Measurements from ENCODE around the gene POLD3. TPM values are rescaled to one million over a fixed set of nuclear protein-coding genes. Genes with fewer than 3 reads are reported as not detected.
A peak's percentile ranks its signal among the peaks of the same experiment; 100 is the strongest.

Gene POLD3
- total RNA-seq, 3 donors from 2014 or later, result 9.8 to 23.3 (median 16.7) TPM

DNA sequence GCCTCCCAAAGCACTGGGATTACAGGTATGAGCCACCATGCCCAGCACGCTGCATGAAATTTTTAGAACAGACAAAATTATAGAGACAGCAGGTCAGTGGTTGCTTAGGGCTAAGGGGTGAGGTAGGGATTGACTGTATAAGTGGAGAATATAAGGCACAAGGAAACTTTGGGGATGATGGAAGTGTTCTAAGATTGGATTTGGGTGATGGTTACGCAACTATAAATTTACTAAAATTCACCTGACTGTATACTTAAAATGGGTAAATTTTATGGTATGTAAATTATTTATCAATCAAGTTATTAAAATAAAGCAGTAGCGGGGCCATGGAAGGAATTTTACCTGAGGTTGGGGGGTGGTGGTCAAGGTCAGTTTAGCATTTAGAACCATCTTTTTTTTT is 16.4 kb upstream of the POLD3 start:
- no peak overlapping the region for H3K4me3 ChIP-seq
- intact Hi-C loops (cut with DNase I; ENCODE audit: low total_unique reads), result no loop called here
- no peak for TF ChIP-seq POLR2A (IDR thresholded peaks at IDR 0.05)
- TF ChIP-seq POLR2AphosphoS5 (IDR thresholded peaks at IDR 0.05), result no peak
- no peak for TF ChIP-seq CTCF (IDR thresholded peaks at IDR 0.05)

GRCh38 chr11:74577181-74577580 is 15.2 kb upstream of the POLD3 start:
- H3K27ac ChIP-seq, result no peak overlapping the region
- TF ChIP-seq POLR2AphosphoS5 (IDR thresholded peaks at IDR 0.05) (no peak), CTCF (IDR thresholded peaks at IDR 0.05) (no peak)
- H3K4me3 ChIP-seq, result no peak overlapping the region
- intact Hi-C loops (cut with DNase I; ENCODE audit: low total_unique reads), result no loop called here
- H3K27me3 ChIP-seq, result no peaks in the 10 kb centered on the region
- no peaks in the 10 kb centered on the region for H3K36me3 ChIP-seq
- no peak for DNase-seq (ENCODE audit: low spot score in 2 of 2)
- H3K4me1 ChIP-seq, result no peaks in the 10 kb centered on the region
- no peaks in the 10 kb centered on the region for H3K9me3 ChIP-seq

More for the DNA sequence above, 16.4 kb upstream of the POLD3 start:
- DNase-seq (ENCODE audit: low spot score in 2 of 2), result no peak
- Histone ChIP-seq H3K27me3 (no peaks in the 10 kb centered on the region), H3K9me3 (no peaks in the 10 kb centered on the region), H3K27ac (no peak overlapping the region), H3K36me3 (no peaks in the 10 kb centered on the region), H3K4me1 (no peaks in the 10 kb centered on the region)

GRCh38 chr11:74577624-74578396 is 14.6 kb upstream of the POLD3 start:
- intact Hi-C loops (cut with DNase I; ENCODE audit: low total_unique reads), result no loop called here
- no peaks in the 10 kb centered on the region for H3K27me3 ChIP-seq
- H3K27ac ChIP-seq, result no peak overlapping the region
- TF ChIP-seq POLR2A (IDR thresholded peaks at IDR 0.05) (no peak), POLR2AphosphoS5 (IDR thresholded peaks at IDR 0.05) (no peak), CTCF (IDR thresholded peaks at IDR 0.05) (no peak)
- no peaks in the 10 kb centered on the region for H3K4me1 ChIP-seq
- no peaks in the 10 kb centered on the region for H3K36me3 ChIP-seq
- H3K9me3 ChIP-seq, result no peaks in the 10 kb centered on the region
- DNase-seq (ENCODE audit: low spot score in 2 of 2), result no peak
- H3K4me3 ChIP-seq, result no peak overlapping the region

DNA sequence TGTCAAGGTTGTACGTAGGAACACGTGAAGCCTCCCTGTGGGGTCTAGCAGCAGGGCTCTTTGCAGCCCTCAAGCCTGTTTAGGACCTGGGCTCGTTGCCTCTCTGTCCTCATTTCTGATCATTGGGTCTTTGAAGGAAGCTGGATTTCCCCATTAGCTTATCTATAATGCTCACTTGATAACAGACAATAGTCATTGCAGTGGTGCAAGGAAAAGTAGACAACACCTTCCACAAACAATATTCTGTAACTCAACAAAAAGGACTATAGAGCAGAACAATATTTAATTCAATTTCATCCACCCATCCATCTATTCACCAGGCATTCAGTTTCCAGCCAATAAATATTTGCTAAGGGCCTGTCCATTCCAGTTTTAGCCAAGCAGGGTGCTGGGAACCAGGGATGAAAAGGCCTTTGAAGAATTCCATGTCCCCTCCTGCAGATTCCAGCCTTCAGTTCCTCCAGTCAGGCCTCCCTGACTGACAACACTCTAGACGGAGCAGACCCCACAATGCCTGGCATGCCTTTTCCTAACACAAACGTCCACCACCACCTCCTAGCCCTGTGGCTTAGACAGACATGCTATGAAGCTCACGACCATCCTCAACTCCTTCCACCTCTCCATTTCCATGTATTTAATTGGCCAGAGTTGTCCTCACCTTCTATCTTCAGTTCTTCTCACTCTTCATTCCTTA is 12.7 kb upstream of the POLD3 start:
- no peak overlapping the region for H3K27ac ChIP-seq
- no peaks in the 10 kb centered on the region for H3K9me3 ChIP-seq
- H3K27me3 ChIP-seq, result no peaks in the 10 kb centered on the region
- no peak overlapping the region for H3K4me3 ChIP-seq
- H3K4me1 ChIP-seq, result no peaks in the 10 kb centered on the region
- intact Hi-C loops (cut with DNase I; ENCODE audit: low total_unique reads), result no loop called here
- no peak for DNase-seq (ENCODE audit: low spot score in 2 of 2)
- no peaks in the 10 kb centered on the region for H3K36me3 ChIP-seq
- TF ChIP-seq POLR2AphosphoS5 (IDR thresholded peaks at IDR 0.05), result no peak
- TF ChIP-seq POLR2A (IDR thresholded peaks at IDR 0.05), result no peak
- TF ChIP-seq CTCF (IDR thresholded peaks at IDR 0.05), result no peak

- Histone ChIP-seq H3K4me3 (no peak overlapping the region), H3K9me3 (no peaks in the 10 kb centered on the region), H3K4me1 (no peaks in the 10 kb centered on the region), H3K36me3 (no peaks in the 10 kb centered on the region), H3K27ac (peak overlapping the region; percentile 55 to 68), H3K27me3 (no peaks in the 10 kb centered on the region)
- no peak for DNase-seq (ENCODE audit: low spot score in 2 of 2)
- TF ChIP-seq POLR2A (IDR thresholded peaks at IDR 0.05) (no peak), CTCF (IDR thresholded peaks at IDR 0.05) (no peak), POLR2AphosphoS5 (IDR thresholded peaks at IDR 0.05) (no peak)
- intact Hi-C loops (cut with DNase I; ENCODE audit: low total_unique reads), result no loop called here
Observed at GRCh38 chr11:74581954-74582547, 10.3 kb upstream of the POLD3 start.

Measured in breast epithelium (tissue), 4 donors.